GM12873 (cell line): Measurements from ENCODE around the gene SYTL2.

Experiments
- TF ChIP-seq, protein P1 (sequence below): IDR thresholded peaks from 2 replicates; pipeline ENCODE4 v1.5.1; 2012; ENCODE audit warnings: low read depth, mild to moderate bottlenecking, moderate library complexity, low read length, control low read depth; ENCODE audit not compliant: insufficient read depth; ENCODE audit errors: missing control alignments

The SYTL2 gene

DNA sequence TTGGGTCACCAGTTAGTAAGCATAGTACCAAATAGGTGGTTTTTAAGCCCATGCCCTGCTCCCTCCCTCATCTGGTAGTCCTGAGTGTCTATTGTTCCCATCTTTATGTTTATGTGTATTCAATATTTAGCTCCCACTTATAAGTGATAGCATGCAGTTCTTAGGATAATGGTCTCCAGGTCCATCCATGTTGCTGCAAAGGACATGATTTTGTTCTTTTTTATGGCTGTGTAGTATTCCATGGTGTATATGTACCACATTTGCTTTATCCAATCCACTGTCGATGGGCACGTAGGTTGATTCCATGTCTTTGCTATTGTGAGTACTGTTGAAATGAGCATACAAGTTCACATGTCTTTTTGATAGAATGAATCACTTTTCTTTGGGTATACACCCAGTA is 18.2 kb upstream of the SYTL2 start:
- TF ChIP-seq, protein P1, sequence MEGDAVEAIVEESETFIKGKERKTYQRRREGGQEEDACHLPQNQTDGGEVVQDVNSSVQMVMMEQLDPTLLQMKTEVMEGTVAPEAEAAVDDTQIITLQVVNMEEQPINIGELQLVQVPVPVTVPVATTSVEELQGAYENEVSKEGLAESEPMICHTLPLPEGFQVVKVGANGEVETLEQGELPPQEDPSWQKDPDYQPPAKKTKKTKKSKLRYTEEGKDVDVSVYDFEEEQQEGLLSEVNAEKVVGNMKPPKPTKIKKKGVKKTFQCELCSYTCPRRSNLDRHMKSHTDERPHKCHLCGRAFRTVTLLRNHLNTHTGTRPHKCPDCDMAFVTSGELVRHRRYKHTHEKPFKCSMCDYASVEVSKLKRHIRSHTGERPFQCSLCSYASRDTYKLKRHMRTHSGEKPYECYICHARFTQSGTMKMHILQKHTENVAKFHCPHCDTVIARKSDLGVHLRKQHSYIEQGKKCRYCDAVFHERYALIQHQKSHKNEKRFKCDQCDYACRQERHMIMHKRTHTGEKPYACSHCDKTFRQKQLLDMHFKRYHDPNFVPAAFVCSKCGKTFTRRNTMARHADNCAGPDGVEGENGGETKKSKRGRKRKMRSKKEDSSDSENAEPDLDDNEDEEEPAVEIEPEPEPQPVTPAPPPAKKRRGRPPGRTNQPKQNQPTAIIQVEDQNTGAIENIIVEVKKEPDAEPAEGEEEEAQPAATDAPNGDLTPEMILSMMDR: no peak

DNA sequence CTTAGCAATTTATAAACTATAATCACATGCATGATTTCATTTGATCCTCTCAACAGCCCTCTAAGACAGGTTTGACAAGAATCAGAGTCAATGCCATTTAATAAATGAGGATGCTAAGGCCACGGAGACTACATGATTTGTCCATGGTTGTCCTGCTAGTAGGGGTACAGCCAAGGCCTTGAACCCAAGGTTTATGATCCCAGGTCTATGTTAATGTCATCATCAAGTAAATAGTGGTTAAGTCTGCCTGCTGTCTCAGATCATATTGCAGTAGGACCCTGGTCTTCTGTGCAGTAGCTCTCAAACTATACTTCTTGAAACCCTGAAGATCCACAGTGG is 17.7 kb upstream of the SYTL2 start:
- TF ChIP-seq, protein P1: no peak

DNA sequence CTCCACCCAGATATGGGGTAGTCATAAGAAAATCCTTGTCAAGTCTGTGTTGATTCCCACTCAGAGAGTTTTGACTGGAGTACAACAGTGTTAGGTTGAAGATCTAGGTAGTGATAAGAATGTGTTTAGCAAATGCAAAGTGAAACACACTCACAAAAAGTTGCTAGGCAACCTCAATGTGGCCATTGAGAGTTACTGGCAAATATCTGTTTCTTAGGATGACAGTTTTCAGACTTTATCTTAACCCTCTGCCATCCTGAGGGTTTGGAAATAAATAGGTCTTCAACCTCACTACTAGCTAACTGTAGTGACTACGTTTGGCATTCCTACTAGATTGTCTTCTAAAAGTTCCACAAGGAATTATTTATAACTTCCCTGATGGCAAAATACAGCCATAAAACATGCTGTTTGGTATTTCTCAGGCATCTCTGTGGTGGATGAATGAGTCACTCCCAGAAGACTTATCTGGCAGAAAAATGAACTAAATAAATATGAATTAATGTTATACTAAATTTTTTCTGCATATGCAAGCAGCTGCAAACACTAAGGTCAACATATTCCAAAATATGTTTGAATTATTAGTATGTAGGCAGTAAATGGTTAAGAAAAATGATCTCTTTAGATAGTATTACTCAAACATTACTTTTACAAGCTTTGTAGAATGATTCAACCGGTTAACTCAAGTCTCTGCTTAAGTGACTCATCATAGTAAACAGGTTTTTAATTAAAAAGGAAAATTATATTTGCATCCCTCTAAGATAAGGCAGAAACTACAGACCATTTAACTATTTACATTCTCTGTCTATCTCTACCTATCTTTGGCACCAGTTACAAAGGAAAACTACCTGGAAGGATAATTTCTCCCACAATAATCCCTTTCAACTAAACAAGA is 17.1 kb upstream of the SYTL2 start:
- TF ChIP-seq, protein P1: no peak

DNA sequence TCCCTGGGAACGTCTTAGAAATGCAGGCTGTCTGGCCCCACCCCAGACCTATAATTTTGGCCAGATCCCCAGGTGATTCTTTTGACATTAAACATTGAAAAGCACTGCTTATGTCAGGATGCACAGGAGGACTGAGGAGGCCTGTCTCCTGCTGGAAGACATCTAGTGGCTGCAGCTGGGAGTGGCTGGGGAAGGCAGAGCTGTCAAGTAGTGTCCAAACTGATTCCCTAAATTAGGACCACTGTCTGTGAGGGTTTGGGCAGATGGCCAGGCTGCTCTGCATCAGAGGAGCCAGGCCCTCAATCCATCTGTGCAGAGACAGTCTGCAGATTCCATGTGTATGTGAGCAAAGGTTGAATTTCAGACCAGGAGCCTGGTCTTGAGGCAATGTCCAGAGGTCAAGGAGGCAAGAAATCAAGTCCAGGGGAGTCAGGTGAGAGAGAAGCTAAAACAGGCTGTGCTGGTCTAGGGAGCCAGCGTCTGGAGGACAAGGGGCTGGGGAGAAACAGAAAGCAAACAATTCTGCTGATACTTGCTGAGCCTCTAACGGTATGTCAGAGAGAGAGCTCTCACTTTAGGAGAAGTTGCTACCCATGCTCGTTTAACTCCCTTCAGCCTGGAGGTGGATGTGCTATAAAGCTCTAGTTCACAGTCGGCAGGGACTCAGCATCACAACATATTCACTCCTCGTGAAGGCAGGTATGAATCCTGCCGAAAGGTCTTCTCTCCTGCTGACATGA is 15.3 kb upstream of the SYTL2 start:
- TF ChIP-seq, protein P1: peak; percentile 62

DNA sequence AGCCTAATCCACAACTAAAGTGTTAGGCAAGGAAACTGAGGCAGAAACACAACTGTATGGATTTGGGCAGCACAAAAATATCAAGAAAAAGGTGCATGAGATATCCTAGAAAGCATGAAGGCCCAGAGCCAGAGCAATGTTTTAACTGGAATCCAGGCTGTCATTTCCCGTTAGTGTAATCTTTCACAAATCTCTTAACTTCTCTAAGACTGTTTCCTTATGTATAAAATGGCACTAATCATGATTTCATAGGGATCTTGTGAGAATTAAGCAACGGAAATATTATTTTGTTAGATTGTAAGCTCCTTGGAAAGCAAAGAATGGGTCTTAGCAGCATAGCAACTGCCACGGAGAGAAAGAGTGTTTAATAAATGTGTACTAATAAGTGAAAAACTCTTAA is 14.7 kb upstream of the SYTL2 start:
- TF ChIP-seq, protein P1: no peak

DNA sequence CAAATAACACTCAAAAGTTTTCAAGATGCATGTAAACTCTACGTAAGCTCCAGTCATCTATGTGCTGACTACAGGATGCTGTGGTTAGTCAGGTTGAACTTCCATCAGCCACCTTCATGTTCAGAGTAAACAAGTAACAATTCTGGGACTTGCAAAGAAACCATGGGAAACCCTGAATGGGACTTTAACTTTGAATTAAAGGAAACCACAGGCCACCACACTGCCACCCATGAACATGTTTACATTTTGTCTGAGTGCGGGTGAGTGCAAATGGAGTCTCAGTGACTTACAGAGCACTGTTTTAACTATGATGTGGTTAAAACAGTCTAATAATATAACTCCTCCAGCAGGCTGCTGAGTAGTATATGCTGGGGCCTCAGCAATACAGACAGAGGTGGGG is 12.9 kb upstream of the SYTL2 start:
- TF ChIP-seq, protein P1: no peak

DNA sequence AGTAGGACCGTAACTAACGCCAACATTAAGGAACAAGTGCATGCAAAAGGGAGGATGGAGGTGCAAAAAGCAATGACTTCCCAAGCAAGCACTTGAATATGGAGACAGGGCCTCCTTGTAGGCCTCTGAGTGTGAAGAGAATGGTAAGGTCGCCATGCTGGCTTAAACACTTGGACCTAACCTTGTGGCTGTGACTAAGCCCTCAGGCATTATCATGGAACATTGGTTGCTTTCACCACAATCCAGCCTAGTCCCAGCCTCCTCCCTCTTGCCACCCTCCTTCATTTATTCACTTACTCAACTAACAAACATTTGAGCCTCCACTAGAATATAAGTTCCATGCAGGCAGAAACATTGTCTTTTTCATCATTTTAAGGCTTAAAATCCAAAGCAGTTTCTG is 11.9 kb upstream of the SYTL2 start:
- TF ChIP-seq, protein P1: no peak
